SJSA1 (cell line): ENCODE data around the gene PRH2. TPM values are rescaled to one million over a fixed set of nuclear protein-coding genes. Genes with fewer than 3 reads are reported as not detected.

Source experiments
- DNase-seq, 2 experiments: peaks; one replicate each; pipeline ENCODE4 v3.0.0-alpha.2; 2015 to 2020; ENCODE audit warnings: low spot score in 2 of 2, low read depth in 1 of 2
- H3K27ac ChIP-seq: fragments of 250-450 bp; sonication (Bioruptor Pico); 2 replicates; pipeline ENCODE4 v1.5.1; 2020; ENCODE audit warnings: mild to moderate bottlenecking, moderate library complexity
- H3K27me3 ChIP-seq: fragments of 250-450 bp; sonication (Bioruptor Pico); replicated peaks from 2 replicates; pipeline ENCODE4 v1.5.1; 2020; ENCODE audit warnings: mild to moderate bottlenecking, moderate library complexity
- H3K36me3 ChIP-seq: fragments of 250-450 bp; sonication (Bioruptor Pico); 2 replicates; pipeline ENCODE4 v1.5.1; 2020; ENCODE audit warnings: mild to moderate bottlenecking
- H3K4me1 ChIP-seq: fragments of 250-450 bp; sonication (Bioruptor Pico); replicated peaks from 2 replicates; pipeline ENCODE4 v1.6.1; 2021; ENCODE audit warnings: mild to moderate bottlenecking
- H3K4me3 ChIP-seq: fragments of 250-450 bp; sonication (Bioruptor Pico); 2 replicates; pipeline ENCODE4 v1.5.1; 2020; ENCODE audit warnings: mild to moderate bottlenecking
- H3K9me3 ChIP-seq: fragments of 250-450 bp; sonication (Bioruptor Pico); replicated peaks from 2 replicates; pipeline ENCODE4 v1.5.1; 2020; ENCODE audit warnings: mild to moderate bottlenecking
- total RNA-seq: library from RNA; depleted of rRNA; stranded (reverse); fragments of >200 nt; shearing (Covaris generic); gene quantifications from 2 replicates; pipeline ENCODE4 v1.2.3, GENCODE V29; 2014; rRNA removed

PRH2 gene
- total RNA-seq, 1 experiment from 2014 or later, result not detected

DNA sequence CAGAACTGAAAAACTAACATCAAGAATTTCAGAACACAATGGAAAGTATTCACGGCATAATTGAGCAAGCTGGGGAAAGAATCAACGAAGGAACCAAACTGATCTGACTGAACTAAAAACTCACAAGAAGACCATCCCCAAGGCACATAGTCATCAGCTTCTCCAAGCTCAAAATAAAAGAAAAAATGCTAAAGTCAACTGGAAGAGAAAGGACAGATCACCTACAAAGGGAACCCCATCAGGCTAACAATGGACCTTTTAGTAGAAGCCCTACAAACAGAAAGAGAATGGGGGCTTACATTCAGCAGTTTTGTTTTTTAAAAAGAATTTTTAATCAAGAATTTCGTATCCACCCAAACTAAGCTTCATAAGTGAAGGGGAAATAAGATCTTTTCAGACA lies 45.9 kb downstream of the PRH2 start:
- H3K4me3 ChIP-seq, result no peak overlapping the region
- no peak for DNase-seq
- H3K9me3 ChIP-seq, result no peaks in the 10 kb centered on the region
- no peak overlapping the region for H3K27ac ChIP-seq
- peaks cover 3% of the 10 kb centered on the region; the same call in 1 of the 2 replicates for H3K36me3 ChIP-seq
- no peaks in the 10 kb centered on the region for H3K4me1 ChIP-seq
- no peaks in the 10 kb centered on the region for H3K27me3 ChIP-seq

GRCh38 chr12:10982244-10982643 lies 53.2 kb downstream of the PRH2 start:
- H3K4me1 ChIP-seq, result no peaks in the 10 kb centered on the region

More at GRCh38 chr12:10982244-10982643, 53.2 kb downstream of the PRH2 start:
- Histone ChIP-seq H3K27me3 (no peaks in the 10 kb centered on the region), H3K27ac (no peak overlapping the region), H3K4me3 (no peak overlapping the region), H3K9me3 (no peaks in the 10 kb centered on the region), H3K36me3 (no peaks in the 10 kb centered on the region)
- DNase-seq, result no peak

Other genes starting within 250 kb of the PRH2 start
- 95.2 and 104 TPM in 2 replicates for gene YBX3, start 205.9 kb upstream of the PRH2 start, total RNA-seq
- not detected in 2 replicates for gene TAS2R7, start 126.6 kb upstream of the PRH2 start, total RNA-seq
- gene TAS2R8, start 122.0 kb upstream of the PRH2 start, total RNA-seq, result not detected in 2 replicates
- not detected in 2 replicates for gene TAS2R9, start 119.1 kb upstream of the PRH2 start, total RNA-seq
- 0.53 TPM in 1 of 2 replicates, not detected in the other for gene TAS2R10, start 102.9 kb upstream of the PRH2 start, total RNA-seq
- 1.6 TPM in 1 of 2 replicates, not detected in the other for gene PRR4, start 79.8 kb upstream of the PRH2 start, total RNA-seq
- gene PRH1, start 45.0 kb upstream of the PRH2 start, total RNA-seq, result 6.9 and 9.4 TPM in 2 replicates
- 0.13 and 1.2 TPM in 2 replicates for gene TAS2R13, start 19.7 kb upstream of the PRH2 start, total RNA-seq
- 1.3 and 2.9 TPM in 2 replicates for gene TAS2R14, start 10.0 kb downstream of the PRH2 start, total RNA-seq
- gene TAS2R50, start 57.7 kb downstream of the PRH2 start, total RNA-seq, result 0.84 TPM in 1 of 2 replicates, not detected in the other
- 1.1 TPM in 1 of 2 replicates, not detected in the other for gene TAS2R20, start 69.1 kb downstream of the PRH2 start, total RNA-seq
- gene TAS2R19, start 93.4 kb downstream of the PRH2 start, total RNA-seq, result 0.34 and 1.9 TPM in 2 replicates
- 1.5 TPM in 1 of 2 replicates, not detected in the other for gene TAS2R31, start 102.2 kb downstream of the PRH2 start, total RNA-seq
- 0.89 and 6.9 TPM in 2 replicates for gene TAS2R46, start 133.1 kb downstream of the PRH2 start, total RNA-seq
- gene TAS2R43, start 163.1 kb downstream of the PRH2 start, total RNA-seq, result 0.29 TPM in 1 of 2 replicates, not detected in the other
- gene TAS2R30, start 205.4 kb downstream of the PRH2 start, total RNA-seq, result 1.6 and 1.8 TPM in 2 replicates
- 11.3 and 13.2 TPM in 2 replicates for gene SMIM10L1, start 242.0 kb downstream of the PRH2 start, total RNA-seq